ENCODE results near the gene SLCO1C1.

- TF ChIP-seq CTCF (IDR thresholded peaks at IDR 0.05; ENCODE audit: poor library complexity): no peak
- no peak for TF ChIP-seq EZH2 (IDR thresholded peaks at IDR 0.05; ENCODE audit: borderline replicate concordance)
- no peak for TF ChIP-seq EZH2phosphoT487 (IDR thresholded peaks at IDR 0.05; ENCODE audit: low read depth, severe bottlenecking, unreplicated experiment)
These were observed 82.3 kb downstream of the SLCO1C1 start for GRCh38 chr12:20777420-20777819.
